Fibroblast of lung (primary cell): ENCODE results near the gene COMMD10.

ENCODE experiments used
- EZH2 ChIP-seq: IDR thresholded peaks from 2 replicates; pipeline ENCODE4 v1.5.1; 2012; ENCODE audit warnings: low read length, control low read depth, mild to moderate bottlenecking; ENCODE audit errors: missing control alignments
- TF ChIP-seq, protein P1 (sequence below), 2 donors: IDR thresholded peaks in 1 of 2; conservative IDR thresholded peaks in 1 of 2; 1 replicate in 1 of 2; 2 replicates in 1 of 2; pipeline ENCODE4 v1.5.1; 2011 to 2012; ENCODE audit warnings: low read length in 2 of 2, control low read depth in 1 of 2, inconsistent platforms in 1 of 2, low read depth in 1 of 2, mild to moderate bottlenecking in 1 of 2

DNA sequence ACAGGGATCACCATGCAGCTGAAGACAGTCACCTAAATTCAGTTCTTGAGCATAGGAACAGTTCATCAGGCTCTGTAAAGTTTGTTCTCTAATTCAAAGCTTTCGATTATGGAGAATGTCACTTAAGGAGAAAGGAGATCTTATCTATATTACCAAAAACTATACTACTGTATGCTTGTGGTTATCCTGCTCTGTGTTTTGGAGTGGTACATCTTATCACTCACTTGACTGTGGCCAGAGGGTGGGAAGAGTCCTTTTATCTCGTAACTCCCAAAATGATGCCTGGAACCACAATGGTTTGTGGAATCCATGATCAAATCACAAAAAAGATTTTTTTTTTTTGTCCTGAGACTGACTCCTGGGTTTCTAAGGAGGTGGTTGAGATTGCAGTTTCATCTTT, 230.7 kb downstream of the COMMD10 start:
- TF ChIP-seq, protein P1, sequence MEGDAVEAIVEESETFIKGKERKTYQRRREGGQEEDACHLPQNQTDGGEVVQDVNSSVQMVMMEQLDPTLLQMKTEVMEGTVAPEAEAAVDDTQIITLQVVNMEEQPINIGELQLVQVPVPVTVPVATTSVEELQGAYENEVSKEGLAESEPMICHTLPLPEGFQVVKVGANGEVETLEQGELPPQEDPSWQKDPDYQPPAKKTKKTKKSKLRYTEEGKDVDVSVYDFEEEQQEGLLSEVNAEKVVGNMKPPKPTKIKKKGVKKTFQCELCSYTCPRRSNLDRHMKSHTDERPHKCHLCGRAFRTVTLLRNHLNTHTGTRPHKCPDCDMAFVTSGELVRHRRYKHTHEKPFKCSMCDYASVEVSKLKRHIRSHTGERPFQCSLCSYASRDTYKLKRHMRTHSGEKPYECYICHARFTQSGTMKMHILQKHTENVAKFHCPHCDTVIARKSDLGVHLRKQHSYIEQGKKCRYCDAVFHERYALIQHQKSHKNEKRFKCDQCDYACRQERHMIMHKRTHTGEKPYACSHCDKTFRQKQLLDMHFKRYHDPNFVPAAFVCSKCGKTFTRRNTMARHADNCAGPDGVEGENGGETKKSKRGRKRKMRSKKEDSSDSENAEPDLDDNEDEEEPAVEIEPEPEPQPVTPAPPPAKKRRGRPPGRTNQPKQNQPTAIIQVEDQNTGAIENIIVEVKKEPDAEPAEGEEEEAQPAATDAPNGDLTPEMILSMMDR (conservative IDR thresholded peaks at IDR 0.05 in 1 of 2, IDR thresholded peaks at IDR 0.05 in 1 of 2; ENCODE audit: low read depth in 1 of 2, low read length in 2 of 2), result no peak
- no peak for TF ChIP-seq EZH2
